DND-41 (cell line): ENCODE measurements around the gene ASPG.

Source experiments
- ATAC-seq: fragments of 200-7000 bp; cut with Tn5 transposase; 3 replicates; pipeline ENCODE4 v1.9.1; 2021; ENCODE audit warnings: low read depth; ENCODE audit not compliant: insufficient read depth
- DNase-seq: peaks from one replicate; pipeline ENCODE4 v3.0.0-alpha.2; 2020
- H2AFZ ChIP-seq: 2 replicates; pipeline ENCODE4 v1.6.0; 2012; ENCODE audit warnings: low read depth, low read length
- H3K27ac ChIP-seq: 2 replicates; pipeline ENCODE4 v1.5.1; 2012; ENCODE audit warnings: low read length, inconsistent platforms
- H3K27me3 ChIP-seq: fragments of 200-600 bp; sonication (generic); 2 replicates; pipeline ENCODE4 v1.6.0; 2012; ENCODE audit warnings: low read length, mild to moderate bottlenecking, inconsistent platforms; ENCODE audit not compliant: insufficient read depth, poor library complexity
- H3K36me3 ChIP-seq: 2 replicates; pipeline ENCODE4 v1.5.1; 2012; ENCODE audit warnings: low read length, inconsistent platforms; ENCODE audit not compliant: insufficient read depth
- H3K4me1 ChIP-seq: 2 replicates; pipeline ENCODE4 v1.5.1; 2012; ENCODE audit warnings: mild to moderate bottlenecking, low read length; ENCODE audit not compliant: insufficient read depth
- H3K4me2 ChIP-seq: 2 replicates; pipeline ENCODE4 v1.6.0; 2012; ENCODE audit warnings: mild to moderate bottlenecking, moderate library complexity, low read length, inconsistent platforms; ENCODE audit not compliant: insufficient read depth
- H3K4me3 ChIP-seq, 2 experiments: fragments of 200-600 bp in 1 of 2; shearing (Covaris generic) in 1 of 2; 2 replicates each; pipeline ENCODE4 v1.5.1; 2012 to 2016; ENCODE audit warnings: inconsistent platforms in 2 of 2, low read length in 2 of 2, mild to moderate bottlenecking in 2 of 2, low read depth in 1 of 2, moderate library complexity in 1 of 2
- H3K79me2 ChIP-seq: 2 replicates; pipeline ENCODE4 v1.6.0; 2012; ENCODE audit warnings: low read length, inconsistent platforms; ENCODE audit not compliant: insufficient read depth
- H3K9ac ChIP-seq: 2 replicates; pipeline ENCODE4 v1.6.0; 2012; ENCODE audit warnings: low read depth, mild to moderate bottlenecking, inconsistent platforms, low read length, moderate library complexity
- H3K9me3 ChIP-seq: 2 replicates; pipeline ENCODE4 v1.5.1; 2012; ENCODE audit warnings: low read length, moderate library complexity, mild to moderate bottlenecking, inconsistent platforms; ENCODE audit not compliant: insufficient read depth, severe bottlenecking
- H4K20me1 ChIP-seq: 2 replicates; pipeline ENCODE4 v1.6.0; 2012; ENCODE audit warnings: low read length; ENCODE audit not compliant: insufficient read depth
- CTCF ChIP-seq: IDR thresholded peaks from 2 replicates; pipeline ENCODE4 v1.5.1; 2012; ENCODE audit warnings: borderline replicate concordance, low read length, moderate library complexity, mild to moderate bottlenecking; ENCODE audit not compliant: poor library complexity, severe bottlenecking; ENCODE audit errors: extremely low read depth
- EZH2 ChIP-seq: IDR thresholded peaks from 3 replicates; pipeline ENCODE4 v1.6.1; 2012; ENCODE audit warnings: borderline replicate concordance, low read depth, mild to moderate bottlenecking, moderate library complexity, low read length, inconsistent platforms; ENCODE audit not compliant: severe bottlenecking

Gene ASPG

GRCh38 chr14:104080376-104081260, 4.9 kb upstream of the ASPG start:
- DNase-seq (no peak), ATAC-seq (no peak)

GRCh38 chr14:104081261-104081835, 4.2 kb upstream of the ASPG start:
- Histone ChIP-seq H3K79me2 (no peaks in the 10 kb centered on the region), H3K27ac (no peak overlapping the region), H3K4me1 (peaks cover 8% of the 10 kb centered on the region), H3K9me3 (no peaks in the 10 kb centered on the region), H3K9ac (no peak overlapping the region), H2AFZ (no peak overlapping the region), H3K4me3 (no peak overlapping the region), H3K27me3 (no peaks in the 10 kb centered on the region), H3K36me3 (no peaks in the 10 kb centered on the region), H3K4me2 (no peak overlapping the region), H4K20me1 (no peaks in the 10 kb centered on the region)
- ATAC-seq: no peak
- no peak for DNase-seq
- no peak for TF ChIP-seq EZH2
- TF ChIP-seq CTCF: no peak

More at GRCh38 chr14:104080376-104081260, 4.9 kb upstream of the ASPG start:
- Histone ChIP-seq H4K20me1 (no peaks in the 10 kb centered on the region), H3K4me1 (peaks cover 8% of the 10 kb centered on the region), H3K79me2 (no peaks in the 10 kb centered on the region), H3K4me3 (no peak overlapping the region), H3K9me3 (no peaks in the 10 kb centered on the region), H2AFZ (no peak overlapping the region), H3K36me3 (no peaks in the 10 kb centered on the region), H3K9ac (no peak overlapping the region), H3K4me2 (no peak overlapping the region), H3K27me3 (no peaks in the 10 kb centered on the region), H3K27ac (no peak overlapping the region)
- TF ChIP-seq EZH2 (no peak), CTCF (no peak)

- no peak overlapping the region for H3K27ac ChIP-seq
Observed at GRCh38 chr14:104081951-104082464, 3.5 kb upstream of the ASPG start.

More at GRCh38 chr14:104081951-104082464, 3.5 kb upstream of the ASPG start:
- Histone ChIP-seq H3K27me3 (no peaks in the 10 kb centered on the region), H3K9me3 (no peaks in the 10 kb centered on the region), H3K4me2 (no peak overlapping the region), H3K9ac (no peak overlapping the region), H3K79me2 (no peaks in the 10 kb centered on the region), H2AFZ (no peak overlapping the region), H3K4me1 (peaks cover 8% of the 10 kb centered on the region), H3K36me3 (no peaks in the 10 kb centered on the region), H3K4me3 (no peak overlapping the region), H4K20me1 (no peaks in the 10 kb centered on the region)
- no peak for DNase-seq
- TF ChIP-seq CTCF: no peak
- TF ChIP-seq EZH2: no peak
- no peak for ATAC-seq
